ENCODE data around the gene SURF6. TPM values are rescaled to one million over a fixed set of nuclear protein-coding genes. Genes with fewer than 3 reads are reported as not detected.
"Not testable (repeated sequence)": the region's sequence is repeated elsewhere in the genome, so short reads cannot be mapped to it uniquely, and the experiment has no call there.

Gene SURF6
- total RNA-seq, 1 donor from 2014 or later, result 15.1 TPM

DNA sequence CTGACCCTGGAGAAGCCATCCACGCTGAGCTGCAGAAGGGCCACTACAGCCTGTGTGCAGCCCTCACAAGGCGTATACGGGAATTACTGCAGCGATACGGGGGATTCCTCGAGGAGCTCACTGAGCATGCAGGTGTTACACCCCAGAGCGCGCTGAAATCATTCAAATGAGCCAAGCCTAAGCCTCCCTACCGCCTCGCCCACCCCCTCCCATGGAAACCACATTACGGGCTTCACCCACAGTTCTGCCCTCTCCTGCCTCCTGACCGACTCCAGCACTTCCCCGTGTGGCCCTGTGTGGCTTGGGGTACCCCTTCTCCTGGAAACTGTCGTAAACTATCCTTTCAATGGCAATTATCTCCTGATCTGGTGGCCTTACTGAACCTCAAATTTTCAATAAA lies 13.3 kb downstream of the SURF6 start:
- H3K27me3 Mint-ChIP-seq (ENCODE audit: low read depth), result peaks cover 2% of the 10 kb centered on the region
- no peak for TF ChIP-seq CTCF (IDR thresholded peaks at IDR 0.05)
- no peak overlapping the region for H3K27ac Mint-ChIP-seq (ENCODE audit: unreplicated experiment)
- no peak overlapping the region for H3K4me3 Mint-ChIP-seq (ENCODE audit: unreplicated experiment)
- peaks cover 4% of the 10 kb centered on the region for H3K36me3 Mint-ChIP-seq (ENCODE audit: low read depth)
- no peak for DNase-seq (ENCODE audit: low spot score)
- H3K4me1 Mint-ChIP-seq (ENCODE audit: low read depth), result no peaks in the 10 kb centered on the region
- H3K9me3 Mint-ChIP-seq (ENCODE audit: low read depth), result peaks cover 3% of the 10 kb centered on the region

DNA sequence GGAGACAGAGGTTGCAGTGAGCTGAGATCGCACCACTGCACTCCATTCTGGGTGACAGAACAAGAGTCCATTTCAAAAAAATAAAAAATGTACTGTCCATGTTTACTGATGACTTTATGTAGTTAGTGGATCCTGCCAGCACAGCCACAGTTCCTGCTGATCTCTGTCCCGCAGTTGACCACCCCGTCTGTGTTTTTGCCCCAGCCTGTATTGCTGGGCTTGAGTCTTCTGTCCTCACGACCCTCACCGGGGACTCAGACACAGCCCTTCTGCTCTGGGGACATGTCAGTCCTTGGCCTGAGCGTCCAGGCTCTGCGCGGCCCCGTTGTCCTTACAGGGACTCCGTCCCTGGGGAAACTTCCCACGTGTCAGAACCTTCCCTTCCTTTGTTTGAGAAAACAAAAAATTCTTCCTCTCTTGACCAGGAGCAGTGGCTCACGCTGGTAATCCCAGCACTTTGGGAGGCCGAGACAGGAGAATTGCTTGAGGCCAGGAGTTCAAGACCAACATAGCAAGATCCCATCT lies 14.5 kb downstream of the SURF6 start:
- Mint-ChIP-seq H3K9me3 (ENCODE audit: low read depth) (peaks cover 3% of the 10 kb centered on the region), H3K27ac (ENCODE audit: unreplicated experiment) (no peak overlapping the region), H3K4me1 (ENCODE audit: low read depth) (no peaks in the 10 kb centered on the region), H3K36me3 (ENCODE audit: low read depth) (peaks cover 4% of the 10 kb centered on the region), H3K27me3 (ENCODE audit: low read depth) (peaks cover 2% of the 10 kb centered on the region), H3K4me3 (ENCODE audit: unreplicated experiment) (no peak overlapping the region)
- no peak for TF ChIP-seq CTCF (IDR thresholded peaks at IDR 0.05)
- DNase-seq (ENCODE audit: low spot score), result no peak

DNA sequence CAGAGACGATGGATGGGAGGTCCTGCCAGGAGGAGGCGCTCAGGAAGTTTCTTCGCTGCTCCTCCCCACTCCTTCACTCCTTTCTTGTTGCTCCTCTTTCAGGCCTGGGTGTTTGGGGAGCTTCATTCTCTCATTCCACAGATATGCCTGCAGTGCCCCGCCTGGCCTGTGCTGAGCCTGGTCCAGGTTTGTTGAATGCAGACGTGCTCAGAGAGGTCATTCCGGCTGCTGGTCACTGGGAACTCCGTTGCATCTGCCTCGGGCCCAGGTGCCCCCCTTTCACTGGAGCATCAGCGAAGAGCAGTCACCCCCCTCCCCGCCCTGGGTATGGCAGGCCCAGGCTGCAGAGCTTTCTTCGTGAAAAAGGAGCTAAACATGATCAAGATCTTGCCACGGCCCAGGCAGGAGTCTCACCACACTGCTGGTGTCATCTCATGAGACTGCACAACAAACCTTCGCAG lies 15.5 kb downstream of the SURF6 start:
- no peak for TF ChIP-seq CTCF (IDR thresholded peaks at IDR 0.05)
- peaks cover 3% of the 10 kb centered on the region for H3K9me3 Mint-ChIP-seq (ENCODE audit: low read depth)
- DNase-seq (ENCODE audit: low spot score), result no peak
- no peak overlapping the region for H3K27ac Mint-ChIP-seq (ENCODE audit: unreplicated experiment)
- H3K4me3 Mint-ChIP-seq (ENCODE audit: unreplicated experiment), result no peak overlapping the region
- H3K4me1 Mint-ChIP-seq (ENCODE audit: low read depth), result no peaks in the 10 kb centered on the region
- peaks cover 4% of the 10 kb centered on the region for H3K36me3 Mint-ChIP-seq (ENCODE audit: low read depth)
- H3K27me3 Mint-ChIP-seq (ENCODE audit: low read depth), result peaks cover 2% of the 10 kb centered on the region

- H3K36me3 Mint-ChIP-seq (ENCODE audit: low read depth); H3K4me3 Mint-ChIP-seq (ENCODE audit: unreplicated experiment); H3K9me3 Mint-ChIP-seq (ENCODE audit: low read depth); H3K27ac Mint-ChIP-seq (ENCODE audit: unreplicated experiment); H3K4me1 Mint-ChIP-seq (ENCODE audit: low read depth); DNase-seq (ENCODE audit: low spot score); H3K27me3 Mint-ChIP-seq (ENCODE audit: low read depth): not testable (repeated sequence)
Measured at GRCh38 chr9:133317551-133317950, 18.4 kb downstream of the SURF6 start.

DNA sequence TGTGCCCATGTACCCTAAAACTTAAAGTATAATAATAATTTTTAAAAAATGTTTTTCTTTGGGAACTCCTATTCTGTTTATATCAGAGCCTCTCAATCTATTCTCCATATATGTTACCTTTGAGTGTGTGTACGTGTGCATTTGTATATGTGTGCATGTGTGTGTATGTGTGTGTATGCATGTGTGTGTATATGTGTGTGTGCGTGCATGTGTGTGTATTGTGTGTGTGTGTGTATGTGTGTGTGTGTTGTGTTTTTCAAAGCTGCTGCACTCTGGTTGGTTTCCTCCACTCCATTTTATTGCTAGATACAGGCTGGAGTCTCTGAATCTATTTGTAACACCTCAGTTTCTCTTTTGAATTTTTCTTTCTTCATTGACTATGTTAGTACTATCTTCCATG lies 20.0 kb downstream of the SURF6 start:
- Mint-ChIP-seq H3K36me3 (ENCODE audit: low read depth) (no peaks in the 10 kb centered on the region), H3K9me3 (ENCODE audit: low read depth) (no peaks in the 10 kb centered on the region), H3K27me3 (ENCODE audit: low read depth) (peaks cover 2% of the 10 kb centered on the region), H3K4me1 (ENCODE audit: low read depth) (no peaks in the 10 kb centered on the region), H3K27ac (ENCODE audit: unreplicated experiment) (no peak overlapping the region), H3K4me3 (ENCODE audit: unreplicated experiment) (no peak overlapping the region)
- TF ChIP-seq CTCF (IDR thresholded peaks at IDR 0.05), result no peak
- no peak for DNase-seq (ENCODE audit: low spot score)

DNA sequence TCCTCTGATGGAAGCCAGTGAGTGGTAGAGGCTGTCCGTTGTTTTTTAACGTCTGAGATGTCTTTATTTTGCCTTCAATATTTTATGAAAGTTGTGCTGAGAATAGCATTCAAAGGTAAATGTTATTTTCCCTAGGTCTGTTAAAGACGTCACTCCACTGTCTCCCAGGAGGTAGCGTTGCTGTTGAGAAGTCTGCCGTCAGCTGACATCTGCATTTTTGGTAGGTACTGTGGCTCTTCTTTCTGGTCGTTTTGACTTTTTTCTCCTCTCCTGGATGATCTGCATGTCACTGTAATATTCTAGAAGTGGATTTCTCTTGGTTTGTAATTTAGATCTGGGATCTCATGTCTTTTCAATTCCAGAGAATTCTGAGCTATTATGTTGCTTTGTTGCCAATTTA lies 26.4 kb downstream of the SURF6 start:
- Mint-ChIP-seq H3K4me3 (ENCODE audit: unreplicated experiment) (no peak overlapping the region), H3K9me3 (ENCODE audit: low read depth) (peaks cover 7% of the 10 kb centered on the region), H3K27me3 (ENCODE audit: low read depth) (peaks cover 5% of the 10 kb centered on the region), H3K4me1 (ENCODE audit: low read depth) (peaks cover 9% of the 10 kb centered on the region), H3K27ac (ENCODE audit: unreplicated experiment) (no peak overlapping the region), H3K36me3 (ENCODE audit: low read depth) (no peaks in the 10 kb centered on the region)
- TF ChIP-seq CTCF (IDR thresholded peaks at IDR 0.05), result no peak
- no peak for DNase-seq (ENCODE audit: low spot score)

Data from chondrocyte (in vitro differentiated cells).